Embryonic facial prominence (tissue), 1 donor: ENCODE measurements around the gene CDCA3.
"Not testable (repeated sequence)": the region's sequence is repeated elsewhere in the genome, so short reads cannot be mapped to it uniquely, and the experiment has no call there.

Experiments
- DNase-seq: peaks from one replicate; pipeline ENCODE4 v3.0.0-alpha.2; 2016; ENCODE audit errors: extremely low spot score

CDCA3 gene

GRCh38 chr12:6851153-6851920 is at the start of gene CDCA3:
Gene CDCA3 (minus strand): TSS chr12:6851286. CDS start chr12:6850952, 334 bp downstream.
- peak; percentile 95 for DNase-seq

- DNase-seq: peak; percentile 21
Measured at GRCh38 chr12:6899837-6900519, 48.9 kb upstream of the CDCA3 start.

GRCh38 chr12:6899427-6899826 is 48.3 kb upstream of the CDCA3 start:
- DNase-seq: no peak

GRCh38 chr12:6896846-6897435 is 45.9 kb upstream of the CDCA3 start:
- no peak for DNase-seq

GRCh38 chr12:6894321-6894720 is 43.2 kb upstream of the CDCA3 start:
- DNase-seq: no peak

- not testable (repeated sequence) for DNase-seq
Measured at GRCh38 chr12:6892683-6893082, 41.6 kb upstream of the CDCA3 start.

GRCh38 chr12:6891646-6892001 is 40.5 kb upstream of the CDCA3 start:
- no peak for DNase-seq

GRCh38 chr12:6890789-6891645 is 39.9 kb upstream of the CDCA3 start:
- DNase-seq: peak; percentile 95

GRCh38 chr12:6889775-6890573 is 38.9 kb upstream of the CDCA3 start:
- DNase-seq: not testable (repeated sequence)

- DNase-seq: not testable (repeated sequence)
Measured at GRCh38 chr12:6888794-6889193, 37.7 kb upstream of the CDCA3 start.

GRCh38 chr12:6888360-6888759 is 37.3 kb upstream of the CDCA3 start:
- DNase-seq: no peak

- DNase-seq: no peak
Measured at GRCh38 chr12:6887460-6887859, 36.4 kb upstream of the CDCA3 start.

GRCh38 chr12:6886206-6886999 is 35.3 kb upstream of the CDCA3 start:
- DNase-seq: not testable (repeated sequence)

GRCh38 chr12:6884539-6884938 is 33.5 kb upstream of the CDCA3 start:
- no peak for DNase-seq

GRCh38 chr12:6883683-6884082 is 32.6 kb upstream of the CDCA3 start:
- no peak for DNase-seq

GRCh38 chr12:6883252-6883651 is 32.2 kb upstream of the CDCA3 start:
- DNase-seq: no peak

- DNase-seq: not testable (repeated sequence)
Measured at GRCh38 chr12:6879824-6880223, 28.7 kb upstream of the CDCA3 start.

GRCh38 chr12:6874015-6874368 is 22.9 kb upstream of the CDCA3 start:
- DNase-seq: not testable (repeated sequence)

GRCh38 chr12:6873094-6874014 is 22.3 kb upstream of the CDCA3 start, which contains the start of gene SPSB2:
Gene SPSB2 (minus strand): TSS chr12:6873303. CDS start chr12:6872901, 402 bp downstream.
- DNase-seq: peak; percentile 70
